GM13976 (cell line): Measurements from ENCODE around the gene CLEC4G.

Experiments
- DNase-seq: peaks from one replicate; pipeline ENCODE4 v3.0.0; 2012; ENCODE audit warnings: low spot score
- CTCF ChIP-seq: IDR thresholded peaks from 2 replicates; pipeline ENCODE4 v1.5.1; 2012; ENCODE audit warnings: borderline replicate concordance, mild to moderate bottlenecking; ENCODE audit not compliant: insufficient read depth; ENCODE audit errors: extremely low read depth, missing control alignments, control extremely low read depth
- in situ Hi-C: fragments of 300-500 bp; cut with MboI; formaldehyde crosslinking; loops from one replicate; pipeline ENCODE4 v1.12.0; 2022; ENCODE audit warnings: low sequenced_read_pairs, mixed read lengths, inconsistent platforms; ENCODE audit not compliant: unreplicated experiment

The CLEC4G gene

GRCh38 chr19:7762719-7763293 lies 30.9 kb upstream of the CLEC4G start, which contains the start of gene CLEC4M:
Gene CLEC4M (plus strand): TSS chr19:7763243. CDS start chr19:7763267, 24 bp downstream.
- in situ Hi-C loops, result no loop called here
- no peak for DNase-seq
- no peak for TF ChIP-seq CTCF

- DNase-seq, result no peak
- no peak for TF ChIP-seq CTCF
- in situ Hi-C loops, result no loop called here
Measured at GRCh38 chr19:7759156-7759555, 27.2 kb upstream of the CLEC4G start.

- TF ChIP-seq CTCF, result no peak
- in situ Hi-C loops, result no loop called here
- no peak for DNase-seq
Measured at GRCh38 chr19:7757358-7757757, 25.4 kb upstream of the CLEC4G start.

GRCh38 chr19:7756258-7756657 lies 24.3 kb upstream of the CLEC4G start:
- DNase-seq, result no peak
- no peak for TF ChIP-seq CTCF
- in situ Hi-C loops, result no loop called here

GRCh38 chr19:7751157-7751783 lies 19.4 kb upstream of the CLEC4G start:
- TF ChIP-seq CTCF, result no peak

GRCh38 chr19:7748756-7749155 lies 16.8 kb upstream of the CLEC4G start:
- in situ Hi-C loops, result no loop called here
- DNase-seq, result no peak
- TF ChIP-seq CTCF, result no peak

More at GRCh38 chr19:7751157-7751783, 19.4 kb upstream of the CLEC4G start:
- in situ Hi-C loops, result no loop called here
- no peak for DNase-seq
